ENCODE data around the gene ITSN2.
A peak's percentile ranks its signal among the peaks of the same experiment; 100 is the strongest.

The ITSN2 gene

DNA sequence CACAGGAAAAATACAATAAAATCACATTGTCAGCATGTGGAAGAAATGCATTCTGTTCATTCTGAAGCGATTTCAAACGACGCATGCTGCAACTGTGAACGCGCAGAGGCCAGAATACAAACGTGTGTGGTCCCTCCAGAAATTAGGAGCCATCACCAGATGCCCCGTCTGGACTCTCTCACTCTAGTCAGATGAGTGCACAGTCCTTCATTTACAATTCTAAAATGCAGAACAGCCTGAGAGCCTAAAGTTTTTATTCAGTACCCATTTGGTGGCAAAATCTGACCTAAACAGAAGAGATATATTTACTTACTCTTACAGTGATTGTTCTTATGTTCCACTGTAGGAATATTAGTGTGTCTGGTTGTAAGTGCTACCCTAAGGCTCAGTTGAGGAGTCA lies 148.9 kb downstream of the ITSN2 start:
- Histone ChIP-seq H3K9ac (no peak overlapping the region), H3K27ac (no peak overlapping the region), H3K27me3 (no peaks in the 10 kb centered on the region), H3K9me3 (no peaks in the 10 kb centered on the region), H3K36me3 (peaks cover 74% of the 10 kb centered on the region), H3K4me3 (no peak overlapping the region), H3K4me1 (peaks cover 13% of the 10 kb centered on the region), H3K4me2 (no peak overlapping the region), H4K20me1 (no peaks in the 10 kb centered on the region)
- TF ChIP-seq Cebpa-rat (IDR thresholded peaks at IDR 0.05): no peak

DNA sequence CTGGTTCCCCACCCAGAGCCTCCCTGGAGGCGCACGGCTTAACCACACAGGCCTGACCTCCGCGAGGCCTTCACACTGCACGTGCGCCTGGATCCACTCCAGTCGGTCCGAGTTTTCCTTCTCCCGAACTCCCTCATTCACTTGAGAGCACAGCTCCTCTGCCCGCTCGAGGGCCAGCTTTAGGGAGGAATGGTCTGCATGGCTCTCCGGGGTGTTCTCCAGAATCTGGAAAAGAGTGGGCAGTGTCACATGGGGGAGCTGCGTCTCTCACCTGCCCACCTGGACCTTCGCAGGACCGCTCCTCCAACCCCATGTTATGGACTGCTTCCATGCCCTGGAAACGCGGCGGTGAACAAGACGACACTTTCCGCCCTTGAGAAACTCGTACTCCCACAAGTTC lies 149.6 kb downstream of the ITSN2 start:
- TF ChIP-seq Cebpa-rat (IDR thresholded peaks at IDR 0.05): no peak

DNA sequence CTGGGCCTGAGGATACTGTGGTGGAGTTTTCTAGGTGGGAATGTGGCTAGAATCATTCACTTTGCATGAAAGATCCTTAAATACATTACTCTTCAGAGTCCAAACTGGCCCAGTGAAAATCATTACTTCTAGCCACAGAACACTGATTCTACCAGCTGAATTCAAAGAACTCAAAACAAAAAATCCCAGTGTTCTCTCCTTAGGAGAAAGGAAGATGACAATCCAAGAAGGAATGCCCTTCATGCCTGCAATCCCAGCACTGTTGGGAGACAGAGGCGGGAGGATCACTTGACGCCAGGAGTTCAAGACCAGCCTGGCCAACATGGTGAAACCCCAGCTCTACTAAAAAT lies 150.3 kb downstream of the ITSN2 start:
- no peak overlapping the region for H3K27ac ChIP-seq
- no peak for TF ChIP-seq Cebpa-rat (IDR thresholded peaks at IDR 0.05)
- H3K4me1 ChIP-seq: peaks cover 13% of the 10 kb centered on the region
- H3K4me2 ChIP-seq: no peak overlapping the region
- H3K9ac ChIP-seq: no peak overlapping the region
- H3K4me3 ChIP-seq: no peak overlapping the region
- H3K27me3 ChIP-seq: no peaks in the 10 kb centered on the region
- no peaks in the 10 kb centered on the region for H3K9me3 ChIP-seq
- no peaks in the 10 kb centered on the region for H4K20me1 ChIP-seq
- peaks cover 69% of the 10 kb centered on the region for H3K36me3 ChIP-seq

More for the DNA sequence above, 149.6 kb downstream of the ITSN2 start:
- no peak overlapping the region for H3K9ac ChIP-seq
- no peak overlapping the region for H3K4me2 ChIP-seq
- H4K20me1 ChIP-seq: no peaks in the 10 kb centered on the region
- no peak overlapping the region for H3K27ac ChIP-seq
- H3K4me1 ChIP-seq: peaks cover 13% of the 10 kb centered on the region
- H3K9me3 ChIP-seq: no peaks in the 10 kb centered on the region
- H3K4me3 ChIP-seq: no peak overlapping the region
- no peaks in the 10 kb centered on the region for H3K27me3 ChIP-seq
- H3K36me3 ChIP-seq: peaks cover 69% of the 10 kb centered on the region

DNA sequence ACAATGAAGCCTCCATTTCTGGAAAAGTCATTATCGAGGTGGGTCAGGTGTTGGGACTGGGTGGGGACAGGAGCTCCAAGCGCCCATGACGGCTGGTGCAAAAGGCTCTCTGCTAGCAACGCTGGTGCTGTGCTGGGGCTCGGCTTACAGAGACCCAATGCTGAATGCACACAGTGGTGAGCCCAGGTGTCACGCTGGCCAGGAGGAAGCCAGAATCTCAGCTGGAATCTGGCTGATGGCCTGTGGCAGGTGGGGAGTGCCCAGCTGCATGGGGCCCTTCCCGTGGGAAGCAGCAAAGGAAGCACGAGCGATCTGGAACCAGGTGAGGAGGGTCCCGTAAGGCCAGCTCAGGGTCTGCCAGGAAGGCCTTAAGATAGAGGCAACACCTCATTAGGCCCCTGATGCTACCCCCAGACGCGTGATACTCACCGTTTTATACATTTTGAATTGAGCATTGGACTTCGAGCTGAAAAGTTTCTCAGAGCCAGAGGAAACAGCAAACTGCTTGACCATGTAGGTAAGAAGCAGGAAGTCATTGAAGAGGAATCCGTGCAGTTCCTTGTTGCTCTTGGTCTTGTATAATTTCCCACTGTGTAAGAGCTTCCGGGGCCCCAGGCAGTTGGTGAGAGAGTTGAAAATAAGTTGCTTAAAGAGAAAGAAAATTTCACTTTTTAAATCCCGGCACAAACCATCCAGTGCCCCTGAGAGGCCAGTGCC lies 150.8 kb downstream of the ITSN2 start:
- TF ChIP-seq Cebpa-rat (IDR thresholded peaks at IDR 0.05): no peak
- H3K27me3 ChIP-seq: no peaks in the 10 kb centered on the region
- no peak overlapping the region for H3K4me3 ChIP-seq

DNA sequence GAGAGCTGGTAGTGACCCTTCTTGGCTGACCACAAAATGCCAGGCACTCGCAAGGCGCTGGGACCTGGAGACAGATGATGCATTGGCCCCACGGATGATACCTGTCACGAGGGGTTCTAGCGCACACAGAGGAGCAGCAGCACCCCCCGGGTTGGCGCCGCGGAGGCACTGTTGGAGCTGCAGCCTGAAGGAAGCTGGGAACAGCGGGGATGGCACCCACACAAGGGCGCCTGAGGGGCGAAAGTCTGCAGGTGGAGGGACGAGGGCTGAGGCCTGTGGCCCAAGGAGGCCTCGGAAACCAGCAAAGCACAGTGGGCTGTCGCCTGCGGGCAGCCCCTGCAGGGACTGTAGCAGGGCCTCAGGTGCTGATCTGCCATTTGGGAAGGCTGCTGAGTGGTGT lies 151.8 kb downstream of the ITSN2 start:
- H3K4me2 ChIP-seq: no peak overlapping the region
- H3K9me3 ChIP-seq: no peaks in the 10 kb centered on the region
- no peak overlapping the region for H3K9ac ChIP-seq
- no peak for TF ChIP-seq Cebpa-rat (IDR thresholded peaks at IDR 0.05)
- no peak overlapping the region for H3K27ac ChIP-seq
- H4K20me1 ChIP-seq: no peaks in the 10 kb centered on the region
- H3K27me3 ChIP-seq: no peaks in the 10 kb centered on the region
- no peak overlapping the region for H3K4me3 ChIP-seq
- H3K4me1 ChIP-seq: peaks cover 13% of the 10 kb centered on the region
- peaks cover 79% of the 10 kb centered on the region for H3K36me3 ChIP-seq

More for the DNA sequence above, 150.8 kb downstream of the ITSN2 start:
- Histone ChIP-seq H4K20me1 (no peaks in the 10 kb centered on the region), H3K36me3 (peaks cover 73% of the 10 kb centered on the region), H3K27ac (no peak overlapping the region), H3K9me3 (no peaks in the 10 kb centered on the region), H3K4me2 (no peak overlapping the region), H3K4me1 (peaks cover 13% of the 10 kb centered on the region), H3K9ac (no peak overlapping the region)

DNA sequence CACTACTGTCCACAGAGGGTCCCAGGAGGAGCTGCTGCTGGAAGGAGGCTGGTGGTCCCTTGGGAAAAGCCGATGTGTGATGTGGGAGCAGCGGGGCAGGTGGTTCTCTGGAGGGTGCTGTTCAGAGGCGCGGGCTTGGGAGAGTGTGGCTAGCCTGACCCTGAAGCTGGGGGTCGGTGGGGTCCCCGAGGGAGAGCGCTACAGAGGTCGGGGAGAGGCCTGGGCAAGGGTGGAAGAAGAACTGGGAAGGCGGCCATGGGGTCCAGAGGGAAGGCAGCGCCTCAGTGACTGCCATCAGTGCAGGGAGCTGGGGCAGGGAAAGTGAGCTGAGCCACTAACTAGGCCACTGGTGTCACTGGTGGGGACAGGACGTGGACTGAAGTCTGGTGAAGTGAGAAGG lies 153.0 kb downstream of the ITSN2 start:
- Histone ChIP-seq H3K4me3 (no peak overlapping the region), H3K27ac (peak overlapping the region; percentile 16; the same call in 1 of the 2 replicates), H4K20me1 (no peaks in the 10 kb centered on the region), H3K9ac (no peak overlapping the region), H3K36me3 (peaks cover 78% of the 10 kb centered on the region), H3K9me3 (no peaks in the 10 kb centered on the region), H3K27me3 (no peaks in the 10 kb centered on the region), H3K4me1 (peaks cover 13% of the 10 kb centered on the region), H3K4me2 (peak overlapping the region; percentile 25)
- no peak for TF ChIP-seq Cebpa-rat (IDR thresholded peaks at IDR 0.05)

DNA sequence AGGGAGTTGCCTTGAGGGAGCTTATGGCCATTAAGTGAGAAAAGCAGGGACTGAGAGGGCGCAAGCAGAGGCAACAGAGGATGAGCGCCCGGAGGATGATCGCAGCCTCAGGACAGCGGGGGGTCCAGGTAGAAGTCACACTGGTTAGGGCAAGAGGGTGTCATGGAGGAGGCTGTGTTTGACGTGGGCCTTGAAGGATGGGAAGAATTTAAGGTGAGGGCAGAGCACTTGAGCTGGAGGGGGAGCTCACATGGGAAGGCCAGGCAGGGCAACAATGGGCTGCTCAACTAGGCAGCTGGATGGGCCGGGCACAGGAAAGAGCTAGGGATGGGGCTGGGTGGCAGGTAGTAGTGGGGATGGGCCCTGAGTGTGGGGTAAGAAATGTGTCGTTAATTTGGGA lies 153.6 kb downstream of the ITSN2 start:
- Histone ChIP-seq H3K4me3 (no peak overlapping the region), H3K9me3 (no peaks in the 10 kb centered on the region), H3K36me3 (peaks cover 75% of the 10 kb centered on the region), H3K4me2 (no peak overlapping the region), H3K9ac (no peak overlapping the region), H3K27ac (no peak overlapping the region), H4K20me1 (no peaks in the 10 kb centered on the region), H3K27me3 (no peaks in the 10 kb centered on the region), H3K4me1 (peaks cover 13% of the 10 kb centered on the region)
- TF ChIP-seq Cebpa-rat (IDR thresholded peaks at IDR 0.05): no peak

DNA sequence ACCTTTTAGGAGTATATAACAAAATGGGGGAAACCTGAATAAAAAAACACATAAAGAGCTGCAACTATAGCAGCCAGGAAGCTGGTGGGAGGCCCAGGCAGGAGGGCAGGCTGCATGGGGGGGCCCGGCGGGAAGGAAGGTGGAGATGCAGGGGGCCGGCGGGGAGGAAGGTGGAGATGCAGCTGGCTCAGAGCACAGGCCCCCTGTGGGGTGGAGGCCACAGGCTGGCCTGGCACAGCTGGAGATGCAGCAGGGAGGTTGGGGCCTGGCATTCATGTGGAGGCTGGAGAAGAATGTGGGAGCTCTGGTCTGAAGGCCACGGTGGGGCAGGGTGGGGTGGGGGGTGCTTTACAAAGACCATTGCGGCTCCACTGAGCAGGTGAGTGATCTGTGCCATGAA lies 154.1 kb downstream of the ITSN2 start:
- Histone ChIP-seq H3K4me2 (no peak overlapping the region), H4K20me1 (no peaks in the 10 kb centered on the region), H3K27me3 (no peaks in the 10 kb centered on the region), H3K4me3 (no peak overlapping the region), H3K9me3 (no peaks in the 10 kb centered on the region), H3K4me1 (peaks cover 13% of the 10 kb centered on the region), H3K36me3 (peaks cover 75% of the 10 kb centered on the region), H3K9ac (no peak overlapping the region), H3K27ac (no peak overlapping the region)
- no peak for TF ChIP-seq Cebpa-rat (IDR thresholded peaks at IDR 0.05)

DNA sequence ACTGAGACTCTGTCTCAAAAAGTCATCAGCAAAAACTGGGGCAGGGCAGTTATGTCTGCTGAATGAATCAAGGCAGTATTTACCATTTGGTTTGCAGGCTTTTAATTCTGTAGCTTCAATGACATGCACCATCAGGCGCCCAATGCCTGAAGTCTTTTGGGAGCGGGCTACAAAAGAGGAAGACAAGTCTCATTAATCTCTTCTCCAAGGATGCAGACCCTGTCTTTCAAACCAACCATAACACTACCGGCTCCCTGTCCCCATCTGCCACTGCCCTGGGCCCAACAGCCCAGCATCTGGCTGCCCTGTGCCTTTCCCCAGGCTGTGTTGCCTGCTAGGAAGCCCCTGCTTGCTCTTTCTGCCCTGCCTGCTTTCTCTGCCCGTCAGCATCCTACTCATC lies 155.2 kb downstream of the ITSN2 start:
- H3K9me3 ChIP-seq: no peaks in the 10 kb centered on the region
- no peak overlapping the region for H3K4me2 ChIP-seq
- no peaks in the 10 kb centered on the region for H4K20me1 ChIP-seq
- H3K27ac ChIP-seq: no peak overlapping the region
- H3K4me1 ChIP-seq: peaks cover 13% of the 10 kb centered on the region
- no peak for TF ChIP-seq Cebpa-rat (IDR thresholded peaks at IDR 0.05)
- no peaks in the 10 kb centered on the region for H3K27me3 ChIP-seq
- no peak overlapping the region for H3K9ac ChIP-seq
- no peak overlapping the region for H3K4me3 ChIP-seq
- H3K36me3 ChIP-seq: peaks cover 67% of the 10 kb centered on the region

DNA sequence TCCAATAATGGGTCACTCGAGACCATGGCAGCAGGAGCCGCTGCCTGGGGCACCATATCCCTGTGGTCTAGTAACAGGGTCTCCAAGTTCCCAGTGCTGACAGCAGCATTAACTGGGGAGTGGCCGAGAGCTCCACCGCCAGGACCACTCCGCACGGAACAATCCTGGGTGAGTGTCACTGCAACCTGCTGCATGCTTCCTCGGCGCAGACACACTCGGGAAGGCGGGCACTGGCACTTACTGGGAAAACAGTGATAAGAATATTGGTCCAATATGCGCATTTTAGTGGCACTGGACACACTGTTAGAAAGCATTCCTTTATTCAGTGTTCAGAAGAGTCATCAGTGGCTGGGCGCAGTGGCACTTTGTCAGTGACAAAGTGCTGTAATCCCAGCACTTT lies 155.8 kb downstream of the ITSN2 start:
- peaks cover 13% of the 10 kb centered on the region for H3K4me1 ChIP-seq
- H3K4me2 ChIP-seq: no peak overlapping the region
- TF ChIP-seq Cebpa-rat (IDR thresholded peaks at IDR 0.05): no peak
- H3K27me3 ChIP-seq: no peaks in the 10 kb centered on the region
- no peak overlapping the region for H3K9ac ChIP-seq
- no peaks in the 10 kb centered on the region for H4K20me1 ChIP-seq
- H3K36me3 ChIP-seq: peaks cover 61% of the 10 kb centered on the region
- H3K9me3 ChIP-seq: no peaks in the 10 kb centered on the region
- H3K27ac ChIP-seq: no peak overlapping the region
- H3K4me3 ChIP-seq: no peak overlapping the region

DNA sequence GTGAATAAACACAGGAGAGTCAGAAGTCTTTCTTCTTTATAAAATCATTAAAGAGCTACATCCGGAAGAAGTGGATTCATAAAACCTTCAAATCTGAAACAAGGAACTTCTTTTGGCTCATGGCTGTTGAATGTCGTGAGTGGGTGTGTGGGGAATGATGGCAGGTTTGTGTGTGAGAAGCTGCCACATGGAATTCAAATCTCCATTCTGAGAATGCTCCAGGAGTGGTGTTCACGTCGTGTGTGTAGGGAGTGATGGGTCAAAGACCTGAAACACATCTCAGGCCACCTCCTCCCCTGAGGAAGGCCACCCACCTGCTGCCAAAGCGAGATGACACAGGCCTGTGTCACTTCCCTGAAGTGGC lies 156.6 kb downstream of the ITSN2 start:
- H3K27me3 ChIP-seq: no peaks in the 10 kb centered on the region
- TF ChIP-seq Cebpa-rat (IDR thresholded peaks at IDR 0.05): no peak
- H3K27ac ChIP-seq: no peak overlapping the region
- peaks cover 54% of the 10 kb centered on the region for H3K36me3 ChIP-seq
- H3K4me3 ChIP-seq: no peak overlapping the region
- no peak overlapping the region for H3K4me2 ChIP-seq
- H3K9me3 ChIP-seq: no peaks in the 10 kb centered on the region
- H3K4me1 ChIP-seq: peaks cover 13% of the 10 kb centered on the region
- no peak overlapping the region for H3K9ac ChIP-seq
- H4K20me1 ChIP-seq: no peaks in the 10 kb centered on the region
